ENCODE results near the gene SAMD4B. TPM values are rescaled to one million over a fixed set of nuclear protein-coding genes. Genes with fewer than 3 reads are reported as not detected.

The SAMD4B gene
- total and polyA plus RNA-seq, 10 of the 15 experiments (the other 5 are each of a cell fraction or from before 2014, with no cell fraction given) = 2.4 to 43.3 (median 23.9) TPM

DNA sequence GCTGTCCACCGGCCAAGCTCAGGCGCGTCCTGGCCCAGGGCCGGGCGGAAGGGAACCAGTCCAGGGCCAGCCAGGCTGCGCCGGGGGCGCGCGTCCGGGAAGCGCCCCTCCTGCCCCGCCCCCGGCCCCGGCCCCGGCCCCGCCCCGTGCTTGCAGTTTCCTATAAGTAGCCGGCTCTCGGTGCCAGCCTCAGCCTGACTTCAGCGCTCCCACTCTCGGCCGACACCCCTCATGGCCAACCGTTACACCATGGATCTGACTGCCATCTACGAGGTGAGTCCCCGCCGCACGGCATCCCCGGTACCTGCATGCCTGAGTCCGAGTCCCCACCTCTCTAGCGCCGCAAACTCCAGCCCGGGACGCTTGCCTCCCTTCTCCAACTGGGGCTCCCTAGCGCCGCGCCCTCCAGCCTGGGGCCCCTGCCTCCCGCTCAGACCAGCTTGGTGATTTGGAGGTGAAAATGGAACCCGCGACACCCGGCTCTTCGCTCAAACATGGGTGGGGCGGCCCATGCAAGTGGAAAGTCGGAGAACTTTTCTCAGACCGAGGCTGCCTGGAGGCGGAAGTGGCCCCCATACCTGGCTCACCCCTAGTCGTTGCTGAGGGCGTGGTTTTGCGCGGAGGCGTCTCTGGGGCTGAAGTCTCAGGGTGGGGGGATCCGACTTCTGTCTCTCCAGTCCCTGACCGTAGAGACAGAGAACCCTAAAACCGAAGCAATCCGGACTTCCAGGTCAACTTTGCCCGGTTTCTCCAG, 64.6 kb downstream of the SAMD4B start, which contains the start of gene ZFP36 (continued):
- TF ChIP-seq RCOR1 (conservative IDR thresholded peaks at IDR 0.05; ENCODE audit: low read depth, low read length) (no peak; the same call in 1 of the 2 replicates), MTA3 (IDR thresholded peaks at IDR 0.05; ENCODE audit: borderline replicate concordance, low read length) (no peak), SREBF1 (IDR thresholded peaks at IDR 0.05; ENCODE audit: low read length) (no peak), IKZF1 (conservative IDR thresholded peaks at IDR 0.05) (peak; percentile 84), HDAC2 (IDR thresholded peaks at IDR 0.05) (no peak), JUND (IDR thresholded peaks at IDR 0.05; ENCODE audit: low read depth, low read length) (no peak), TARDBP (IDR thresholded peaks at IDR 0.05; ENCODE audit: borderline replicate concordance) (0 out of 2 replicates have a peak, but pooled peaks have one; percentile 49), CBFB (IDR thresholded peaks at IDR 0.05; ENCODE audit: low read depth) (peak; percentile 93), KLF5 (IDR thresholded peaks at IDR 0.05; ENCODE audit: partially characterized antibody) (peak; percentile 21), BCL11A (IDR thresholded peaks at IDR 0.05; ENCODE audit: low read depth, low read length) (no peak), RAD51 (IDR thresholded peaks at IDR 0.05) (no peak), CREM (IDR thresholded peaks at IDR 0.05; ENCODE audit: low read depth) (peak; percentile 44; the same call in 1 of the 2 replicates), PAX8 (IDR thresholded peaks at IDR 0.05) (no peak), CBX5 (IDR thresholded peaks at IDR 0.05; ENCODE audit: low read depth) (no peak), NR2F1 (conservative IDR thresholded peaks at IDR 0.05) (no peak), YY1 (IDR thresholded peaks at IDR 0.05; ENCODE audit: low read depth, low read length) (peak; percentile 68), TAF1 (IDR thresholded peaks at IDR 0.05; ENCODE audit: borderline replicate concordance, low read depth, low read length) (peak; percentile 42; the same call in 1 of the 2 replicates), NFIC (IDR thresholded peaks at IDR 0.05; ENCODE audit: low read depth, low read length) (no peak), HDAC6 (IDR thresholded peaks at IDR 0.05; ENCODE audit: unreplicated experiment) (peak; percentile 69), SUZ12 (IDR thresholded peaks at IDR 0.05; ENCODE audit: unreplicated experiment) (no peak)
- TF ChIP-seq, protein P1, sequence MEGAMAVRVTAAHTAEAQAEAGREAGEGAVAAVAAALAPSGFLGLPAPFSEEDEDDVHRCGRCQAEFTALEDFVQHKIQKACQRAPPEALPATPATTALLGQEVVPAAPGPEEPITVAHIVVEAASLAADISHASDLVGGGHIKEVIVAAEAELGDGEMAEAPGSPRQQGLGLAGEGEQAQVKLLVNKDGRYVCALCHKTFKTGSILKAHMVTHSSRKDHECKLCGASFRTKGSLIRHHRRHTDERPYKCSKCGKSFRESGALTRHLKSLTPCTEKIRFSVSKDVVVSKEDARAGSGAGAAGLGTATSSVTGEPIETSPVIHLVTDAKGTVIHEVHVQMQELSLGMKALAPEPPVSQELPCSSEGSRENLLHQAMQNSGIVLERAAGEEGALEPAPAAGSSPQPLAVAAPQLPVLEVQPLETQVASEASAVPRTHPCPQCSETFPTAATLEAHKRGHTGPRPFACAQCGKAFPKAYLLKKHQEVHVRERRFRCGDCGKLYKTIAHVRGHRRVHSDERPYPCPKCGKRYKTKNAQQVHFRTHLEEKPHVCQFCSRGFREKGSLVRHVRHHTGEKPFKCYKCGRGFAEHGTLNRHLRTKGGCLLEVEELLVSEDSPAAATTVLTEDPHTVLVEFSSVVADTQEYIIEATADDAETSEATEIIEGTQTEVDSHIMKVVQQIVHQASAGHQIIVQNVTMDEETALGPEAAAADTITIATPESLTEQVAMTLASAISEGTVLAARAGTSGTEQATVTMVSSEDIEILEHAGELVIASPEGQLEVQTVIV (IDR thresholded peaks at IDR 0.05; ENCODE audit: borderline replicate concordance, partially characterized antibody) = no peak
- TF ChIP-seq, protein P2, sequence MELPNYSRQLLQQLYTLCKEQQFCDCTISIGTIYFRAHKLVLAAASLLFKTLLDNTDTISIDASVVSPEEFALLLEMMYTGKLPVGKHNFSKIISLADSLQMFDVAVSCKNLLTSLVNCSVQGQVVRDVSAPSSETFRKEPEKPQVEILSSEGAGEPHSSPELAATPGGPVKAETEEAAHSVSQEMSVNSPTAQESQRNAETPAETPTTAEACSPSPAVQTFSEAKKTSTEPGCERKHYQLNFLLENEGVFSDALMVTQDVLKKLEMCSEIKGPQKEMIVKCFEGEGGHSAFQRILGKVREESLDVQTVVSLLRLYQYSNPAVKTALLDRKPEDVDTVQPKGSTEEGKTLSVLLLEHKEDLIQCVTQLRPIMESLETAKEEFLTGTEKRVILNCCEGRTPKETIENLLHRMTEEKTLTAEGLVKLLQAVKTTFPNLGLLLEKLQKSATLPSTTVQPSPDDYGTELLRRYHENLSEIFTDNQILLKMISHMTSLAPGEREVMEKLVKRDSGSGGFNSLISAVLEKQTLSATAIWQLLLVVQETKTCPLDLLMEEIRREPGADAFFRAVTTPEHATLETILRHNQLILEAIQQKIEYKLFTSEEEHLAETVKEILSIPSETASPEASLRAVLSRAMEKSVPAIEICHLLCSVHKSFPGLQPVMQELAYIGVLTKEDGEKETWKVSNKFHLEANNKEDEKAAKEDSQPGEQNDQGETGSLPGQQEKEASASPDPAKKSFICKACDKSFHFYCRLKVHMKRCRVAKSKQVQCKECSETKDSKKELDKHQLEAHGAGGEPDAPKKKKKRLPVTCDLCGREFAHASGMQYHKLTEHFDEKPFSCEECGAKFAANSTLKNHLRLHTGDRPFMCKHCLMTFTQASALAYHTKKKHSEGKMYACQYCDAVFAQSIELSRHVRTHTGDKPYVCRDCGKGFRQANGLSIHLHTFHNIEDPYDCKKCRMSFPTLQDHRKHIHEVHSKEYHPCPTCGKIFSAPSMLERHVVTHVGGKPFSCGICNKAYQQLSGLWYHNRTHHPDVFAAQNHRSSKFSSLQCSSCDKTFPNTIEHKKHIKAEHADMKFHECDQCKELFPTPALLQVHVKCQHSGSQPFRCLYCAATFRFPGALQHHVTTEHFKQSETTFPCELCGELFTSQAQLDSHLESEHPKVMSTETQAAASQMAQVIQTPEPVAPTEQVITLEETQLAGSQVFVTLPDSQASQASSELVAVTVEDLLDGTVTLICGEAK (IDR thresholded peaks at IDR 0.05; ENCODE audit: borderline replicate concordance) = no peak
- TF ChIP-seq, protein P3, sequence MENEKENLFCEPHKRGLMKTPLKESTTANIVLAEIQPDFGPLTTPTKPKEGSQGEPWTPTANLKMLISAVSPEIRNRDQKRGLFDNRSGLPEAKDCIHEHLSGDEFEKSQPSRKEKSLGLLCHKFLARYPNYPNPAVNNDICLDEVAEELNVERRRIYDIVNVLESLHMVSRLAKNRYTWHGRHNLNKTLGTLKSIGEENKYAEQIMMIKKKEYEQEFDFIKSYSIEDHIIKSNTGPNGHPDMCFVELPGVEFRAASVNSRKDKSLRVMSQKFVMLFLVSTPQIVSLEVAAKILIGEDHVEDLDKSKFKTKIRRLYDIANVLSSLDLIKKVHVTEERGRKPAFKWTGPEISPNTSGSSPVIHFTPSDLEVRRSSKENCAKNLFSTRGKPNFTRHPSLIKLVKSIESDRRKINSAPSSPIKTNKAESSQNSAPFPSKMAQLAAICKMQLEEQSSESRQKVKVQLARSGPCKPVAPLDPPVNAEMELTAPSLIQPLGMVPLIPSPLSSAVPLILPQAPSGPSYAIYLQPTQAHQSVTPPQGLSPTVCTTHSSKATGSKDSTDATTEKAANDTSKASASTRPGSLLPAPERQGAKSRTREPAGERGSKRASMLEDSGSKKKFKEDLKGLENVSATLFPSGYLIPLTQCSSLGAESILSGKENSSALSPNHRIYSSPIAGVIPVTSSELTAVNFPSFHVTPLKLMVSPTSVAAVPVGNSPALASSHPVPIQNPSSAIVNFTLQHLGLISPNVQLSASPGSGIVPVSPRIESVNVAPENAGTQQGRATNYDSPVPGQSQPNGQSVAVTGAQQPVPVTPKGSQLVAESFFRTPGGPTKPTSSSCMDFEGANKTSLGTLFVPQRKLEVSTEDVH (IDR thresholded peaks at IDR 0.05; ENCODE audit: low read depth, partially characterized antibody) = no peak
